Measurements from ENCODE around the gene KLHL11.

The KLHL11 gene

GRCh38 chr17:41825175-41825845 is 39.9 kb downstream of the KLHL11 start:
- no peak for ATAC-seq
- TF ChIP-seq CSDC2 (CRISPR knock-in tag; IDR thresholded peaks at IDR 0.05) (no peak), POU6F1 (CRISPR knock-in tag; IDR thresholded peaks at IDR 0.05; ENCODE audit: borderline replicate concordance, low read depth) (no peak), TSHZ2 (CRISPR knock-in tag; IDR thresholded peaks at IDR 0.05) (no peak)

- no peak for TF ChIP-seq ARNTL (CRISPR knock-in tag; IDR thresholded peaks at IDR 0.05; ENCODE audit: borderline replicate concordance, low read depth)
- TF ChIP-seq TSHZ2 (CRISPR knock-in tag; IDR thresholded peaks at IDR 0.05), result no peak
- no peak for TF ChIP-seq SNAI2 (CRISPR knock-in tag; IDR thresholded peaks at IDR 0.05)
- no peak for TF ChIP-seq RARB (CRISPR knock-in tag; IDR thresholded peaks at IDR 0.05)
- TF ChIP-seq PATZ1 (CRISPR knock-in tag; IDR thresholded peaks at IDR 0.05; ENCODE audit: borderline replicate concordance), result no peak
- TF ChIP-seq CSRNP3 (CRISPR knock-in tag; IDR thresholded peaks at IDR 0.05), result no peak
- no peak for TF ChIP-seq CSDC2 (CRISPR knock-in tag; IDR thresholded peaks at IDR 0.05)
- TF ChIP-seq POU6F1 (CRISPR knock-in tag; IDR thresholded peaks at IDR 0.05; ENCODE audit: borderline replicate concordance, low read depth), result no peak
- TF ChIP-seq ZFP30 (CRISPR knock-in tag; IDR thresholded peaks at IDR 0.05), result no peak
- no peak for TF ChIP-seq BACH2 (CRISPR knock-in tag; IDR thresholded peaks at IDR 0.05; ENCODE audit: borderline replicate concordance)
- no peak for TF ChIP-seq ZC3H10 (CRISPR knock-in tag; IDR thresholded peaks at IDR 0.05)
- no peak for TF ChIP-seq ZNF8 (CRISPR knock-in tag; IDR thresholded peaks at IDR 0.05)
- TF ChIP-seq TOX (CRISPR knock-in tag; IDR thresholded peaks at IDR 0.05; ENCODE audit: borderline replicate concordance), result no peak
- TF ChIP-seq OSR1 (CRISPR knock-in tag; IDR thresholded peaks at IDR 0.05), result no peak
- no peak; the same call in 1 of the 3 replicates for ATAC-seq
Measured at GRCh38 chr17:41824086-41824485, 41.1 kb downstream of the KLHL11 start.

GRCh38 chr17:41823580-41823979 is 41.6 kb downstream of the KLHL11 start:
- no peak for TF ChIP-seq POU6F1 (CRISPR knock-in tag; IDR thresholded peaks at IDR 0.05; ENCODE audit: borderline replicate concordance, low read depth)
- no peak for TF ChIP-seq PPARA (CRISPR knock-in tag; IDR thresholded peaks at IDR 0.05; ENCODE audit: borderline replicate concordance)
- TF ChIP-seq ZC3H10 (CRISPR knock-in tag; IDR thresholded peaks at IDR 0.05), result no peak
- TF ChIP-seq GLIS3 (CRISPR knock-in tag; IDR thresholded peaks at IDR 0.05), result no peak
- TF ChIP-seq ARNTL (CRISPR knock-in tag; IDR thresholded peaks at IDR 0.05; ENCODE audit: borderline replicate concordance, low read depth), result no peak
- TF ChIP-seq SNAI2 (CRISPR knock-in tag; IDR thresholded peaks at IDR 0.05), result no peak
- no peak for TF ChIP-seq CSRNP3 (CRISPR knock-in tag; IDR thresholded peaks at IDR 0.05)
- TF ChIP-seq TOX (CRISPR knock-in tag; IDR thresholded peaks at IDR 0.05; ENCODE audit: borderline replicate concordance), result no peak
- no peak for TF ChIP-seq ZNF8 (CRISPR knock-in tag; IDR thresholded peaks at IDR 0.05)
- no peak for TF ChIP-seq RARB (CRISPR knock-in tag; IDR thresholded peaks at IDR 0.05)
- no peak for TF ChIP-seq CSDC2 (CRISPR knock-in tag; IDR thresholded peaks at IDR 0.05)
- no peak for TF ChIP-seq ZFP30 (CRISPR knock-in tag; IDR thresholded peaks at IDR 0.05)
- no peak for TF ChIP-seq BACH2 (CRISPR knock-in tag; IDR thresholded peaks at IDR 0.05; ENCODE audit: borderline replicate concordance)
- peak; percentile 12; the same call in 2 of the 3 replicates for ATAC-seq
